GM12864 (cell line): ENCODE measurements around the gene IPCEF1.

ENCODE experiments used
- DNase-seq: peaks from one replicate; pipeline ENCODE4 v3.0.0-alpha.2; 2011; ENCODE audit warnings: low read depth
- H3K4me3 ChIP-seq: 2 replicates; pipeline ENCODE4 v1.5.1; 2011; ENCODE audit warnings: mild to moderate bottlenecking, low read depth, low read length, control low read depth
- TF ChIP-seq, protein P1 (sequence below): IDR thresholded peaks from 2 replicates; pipeline ENCODE4 v1.5.1; 2011; ENCODE audit warnings: low read depth, mild to moderate bottlenecking, moderate library complexity, low read length, control low read depth, inconsistent platforms; ENCODE audit errors: missing control alignments

The IPCEF1 gene

GRCh38 chr6:154384191-154384590 lies 27.6 kb upstream of the IPCEF1 start:
- no peak for DNase-seq
- TF ChIP-seq, protein P1, sequence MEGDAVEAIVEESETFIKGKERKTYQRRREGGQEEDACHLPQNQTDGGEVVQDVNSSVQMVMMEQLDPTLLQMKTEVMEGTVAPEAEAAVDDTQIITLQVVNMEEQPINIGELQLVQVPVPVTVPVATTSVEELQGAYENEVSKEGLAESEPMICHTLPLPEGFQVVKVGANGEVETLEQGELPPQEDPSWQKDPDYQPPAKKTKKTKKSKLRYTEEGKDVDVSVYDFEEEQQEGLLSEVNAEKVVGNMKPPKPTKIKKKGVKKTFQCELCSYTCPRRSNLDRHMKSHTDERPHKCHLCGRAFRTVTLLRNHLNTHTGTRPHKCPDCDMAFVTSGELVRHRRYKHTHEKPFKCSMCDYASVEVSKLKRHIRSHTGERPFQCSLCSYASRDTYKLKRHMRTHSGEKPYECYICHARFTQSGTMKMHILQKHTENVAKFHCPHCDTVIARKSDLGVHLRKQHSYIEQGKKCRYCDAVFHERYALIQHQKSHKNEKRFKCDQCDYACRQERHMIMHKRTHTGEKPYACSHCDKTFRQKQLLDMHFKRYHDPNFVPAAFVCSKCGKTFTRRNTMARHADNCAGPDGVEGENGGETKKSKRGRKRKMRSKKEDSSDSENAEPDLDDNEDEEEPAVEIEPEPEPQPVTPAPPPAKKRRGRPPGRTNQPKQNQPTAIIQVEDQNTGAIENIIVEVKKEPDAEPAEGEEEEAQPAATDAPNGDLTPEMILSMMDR, result no peak
- no peak overlapping the region for H3K4me3 ChIP-seq

GRCh38 chr6:154383273-154383672 lies 26.7 kb upstream of the IPCEF1 start:
- DNase-seq, result no peak
- H3K4me3 ChIP-seq, result no peak overlapping the region
- TF ChIP-seq, protein P1, result no peak

- no peak overlapping the region for H3K4me3 ChIP-seq
- TF ChIP-seq, protein P1, result no peak
- no peak for DNase-seq
Observed at GRCh38 chr6:154382740-154383139, 26.1 kb upstream of the IPCEF1 start.

DNA sequence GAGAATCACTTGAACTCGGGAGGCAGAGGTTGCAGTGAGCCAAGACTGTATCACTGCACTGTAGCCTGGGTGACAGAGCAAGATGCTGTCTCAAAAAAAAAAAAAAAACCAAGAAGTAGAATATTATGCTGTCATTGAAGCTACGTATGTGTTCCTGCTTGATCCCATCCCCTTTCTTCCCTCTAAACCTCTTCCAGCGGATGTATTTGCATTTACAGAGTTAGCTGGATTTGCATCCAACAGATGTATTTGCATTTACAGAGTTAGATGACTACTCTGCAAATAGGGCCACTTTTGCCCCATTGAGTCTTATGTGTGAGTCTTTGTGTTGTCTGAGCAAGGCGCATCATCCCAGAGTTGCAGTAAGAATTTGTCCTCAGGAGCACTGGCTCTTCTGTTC lies 24.9 kb upstream of the IPCEF1 start:
- TF ChIP-seq, protein P1, result no peak
- H3K4me3 ChIP-seq, result no peak overlapping the region
- DNase-seq, result no peak

- TF ChIP-seq, protein P1, result no peak
- DNase-seq, result no peak
- H3K4me3 ChIP-seq, result no peak overlapping the region
Observed at GRCh38 chr6:154380741-154381140, 24.1 kb upstream of the IPCEF1 start.

- no peak for DNase-seq
- TF ChIP-seq, protein P1, result no peak
- no peak overlapping the region for H3K4me3 ChIP-seq
Observed at GRCh38 chr6:154379585-154379984, 23.0 kb upstream of the IPCEF1 start.

GRCh38 chr6:154378518-154378917 lies 21.9 kb upstream of the IPCEF1 start:
- H3K4me3 ChIP-seq, result no peak overlapping the region
- TF ChIP-seq, protein P1, result no peak

More at GRCh38 chr6:154378518-154378917, 21.9 kb upstream of the IPCEF1 start:
- DNase-seq, result no peak
